HS-27A (cell line): ENCODE data around the gene IL6.

Source experiments
- DNase-seq: peaks from one replicate; pipeline ENCODE4 v3.0.0-alpha.2; 2012; ENCODE audit warnings: low read depth, missing footprints

The IL6 gene

DNA sequence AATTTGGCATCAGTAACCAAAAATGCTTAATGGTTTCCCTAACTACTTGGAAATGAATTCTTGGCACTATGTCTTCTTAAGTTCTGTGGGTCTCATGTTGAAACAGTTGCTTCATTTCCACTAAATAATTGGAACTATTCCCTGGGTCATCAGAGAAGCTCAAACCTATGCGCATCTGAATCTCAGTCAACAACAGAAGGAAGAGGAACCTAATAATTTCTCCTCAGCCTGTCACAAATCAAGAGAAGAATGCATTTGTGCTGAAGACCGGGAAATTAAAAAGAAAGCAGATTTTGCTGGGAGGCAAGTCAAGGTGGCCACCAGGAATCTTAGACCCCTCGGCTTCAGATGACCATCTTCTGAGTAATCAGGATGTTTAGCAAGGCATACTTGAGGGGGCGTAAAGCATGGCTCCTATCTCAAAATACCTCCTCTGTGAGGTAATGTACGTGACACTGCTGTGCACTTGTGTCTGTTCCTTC lies 54.3 kb downstream of the IL6 start:
- DNase-seq, result peak; percentile 26
